Suprapubic skin (tissue), 4 donors: ENCODE results near the gene CBFA2T2. TPM values are rescaled to one million over a fixed set of nuclear protein-coding genes. Genes with fewer than 3 reads are reported as not detected.

Experiments used
- DNase-seq, 2 donors: peaks; one replicate each; pipeline ENCODE4 v3.0.0-alpha.2; 2019; ENCODE audit warnings: low spot score in 2 of 2
- H3K27ac ChIP-seq: fragments of 200-600 bp; sonication (generic); one replicate; pipeline ENCODE4 v1.5.1; 2019
- H3K27me3 ChIP-seq: fragments of 200-600 bp; sonication (generic); one replicate; pipeline ENCODE4 v1.5.1; 2019
- H3K36me3 ChIP-seq: fragments of 200-600 bp; sonication (generic); one replicate; pipeline ENCODE4 v1.5.1; 2019
- H3K4me1 ChIP-seq: fragments of 200-600 bp; sonication (generic); one replicate; pipeline ENCODE4 v1.5.1; 2019
- H3K4me3 ChIP-seq: fragments of 200-600 bp; sonication (generic); one replicate; pipeline ENCODE4 v1.5.1; 2019; ENCODE audit warnings: mild to moderate bottlenecking
- H3K9me3 ChIP-seq: fragments of 200-600 bp; sonication (generic); one replicate; pipeline ENCODE4 v1.5.1; 2019
- CTCF ChIP-seq, 2 donors: fragments of 200-600 bp in 1 of 2; fragments of 450-650 bp in 1 of 2; sonication (generic) in 1 of 2; IDR thresholded peaks; one replicate each; pipeline ENCODE4 v1.5.1; 2016 to 2019; ENCODE audit warnings: antibody characterized with exemption in 2 of 2, mild to moderate bottlenecking in 1 of 2, moderate library complexity in 1 of 2
- EP300 ChIP-seq: sonication (generic); formaldehyde crosslinking; IDR thresholded peaks from one replicate; pipeline ENCODE4 v1.6.1; 2017; ENCODE audit warnings: antibody characterized with exemption
- POLR2A ChIP-seq, 2 donors: fragments of 450-650 bp; IDR thresholded peaks; one replicate each; pipeline ENCODE4 v1.6.1; 2017; ENCODE audit warnings: antibody characterized with exemption in 2 of 2, mild to moderate bottlenecking in 2 of 2, moderate library complexity in 2 of 2
- POLR2AphosphoS5 ChIP-seq, 3 donors: sonication (generic); formaldehyde crosslinking; IDR thresholded peaks; one replicate each; pipeline ENCODE4 v1.6.1; 2017; ENCODE audit warnings: antibody characterized with exemption in 3 of 3
- WGBS: methylation state at CpG from one replicate; pipeline ENCODE4 v1.1.5; 2018; 5-methylcytosine and 5-hydroxymethylcytosine counted together
- total RNA-seq, 4 donors: library from RNA; depleted of rRNA; stranded (reverse); fragments of >200 nt; gene quantifications; one replicate each; pipeline ENCODE4 v1.1.0, GENCODE V29; 2016

The CBFA2T2 gene
- total RNA-seq, 4 donors from 2014 or later = 20.9 to 36.7 (median 26.1) TPM

GRCh38 chr20:33672426-33673113 is 182.7 kb downstream of the CBFA2T2 start:
- no peak for TF ChIP-seq EP300
- H3K27ac ChIP-seq = no peak overlapping the region

GRCh38 chr20:33673114-33673409 is 183.2 kb downstream of the CBFA2T2 start:
- whole genome bisulfite sequencing = 72% methylated on average over 4 of the region's 4 CpGs
- Histone ChIP-seq H3K4me3 (peak overlapping the region; percentile 83), H3K4me1 (peaks cover 64% of the 10 kb centered on the region), H3K36me3 (peaks cover 4% of the 10 kb centered on the region), H3K27me3 (no peaks in the 10 kb centered on the region), H3K9me3 (no peaks in the 10 kb centered on the region), H3K27ac (no peak overlapping the region)
- TF ChIP-seq POLR2A (IDR thresholded peaks at IDR 0.05) = no peak
- no peak for DNase-seq

More at GRCh38 chr20:33672426-33673113, 182.7 kb downstream of the CBFA2T2 start:
- Histone ChIP-seq H3K9me3 (no peaks in the 10 kb centered on the region), H3K4me1 (peaks cover 67% of the 10 kb centered on the region), H3K36me3 (peaks cover 4% of the 10 kb centered on the region), H3K4me3 (peak overlapping the region; percentile 83), H3K27me3 (no peaks in the 10 kb centered on the region)
- no peak for DNase-seq
- WGBS = 74% methylated on average over 16 of the region's 17 CpGs

DNA sequence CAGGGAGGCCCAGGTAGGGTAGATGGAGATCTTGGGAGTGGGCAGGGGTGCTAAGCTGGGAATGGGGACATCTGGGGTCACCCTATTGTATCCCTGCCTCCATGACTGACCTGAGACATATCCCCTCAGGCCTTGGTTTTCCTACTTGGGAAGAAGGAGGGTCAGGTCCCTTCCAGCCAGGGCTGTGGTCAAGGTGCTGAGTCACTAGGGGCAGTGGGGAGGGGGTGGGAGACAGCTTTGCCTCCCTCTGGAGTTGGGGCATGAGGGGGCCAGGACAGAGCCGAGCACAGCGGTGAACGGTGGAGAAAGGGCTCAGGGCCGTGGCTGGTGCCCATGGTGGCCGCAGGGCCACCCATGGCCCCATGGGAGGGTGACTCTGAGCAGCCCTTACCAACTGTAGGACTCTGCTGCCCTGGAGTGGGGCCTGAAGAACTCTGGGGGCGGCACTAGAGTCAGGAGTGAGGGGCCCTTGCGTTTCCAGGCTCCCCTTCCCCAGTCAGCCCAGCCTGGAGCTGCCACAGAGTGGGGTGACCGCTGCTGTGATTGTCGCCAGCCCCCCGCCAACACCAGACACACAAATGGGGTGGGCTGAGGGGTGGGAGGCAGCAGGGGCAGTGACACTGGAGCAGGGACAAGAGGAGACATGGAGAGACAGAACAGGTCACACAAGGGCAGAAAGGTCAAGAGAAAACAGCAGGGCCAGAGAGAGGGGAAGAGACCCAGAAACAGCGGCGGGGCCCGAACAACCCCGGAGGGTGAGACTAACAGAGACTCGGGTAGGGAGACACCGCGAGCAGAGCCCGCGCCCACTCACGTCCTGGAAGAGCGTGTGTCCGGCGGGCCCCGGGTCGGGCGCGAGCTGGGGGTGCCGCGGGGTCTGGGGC is 183.8 kb downstream of the CBFA2T2 start:
- Histone ChIP-seq H3K27me3 (no peaks in the 10 kb centered on the region), H3K9me3 (no peaks in the 10 kb centered on the region), H3K4me3 (peak overlapping the region; percentile 83), H3K36me3 (peaks cover 4% of the 10 kb centered on the region), H3K4me1 (peaks cover 61% of the 10 kb centered on the region), H3K27ac (peak overlapping the region; percentile 91)
- TF ChIP-seq POLR2A (IDR thresholded peaks at IDR 0.05) (no peak), CTCF (IDR thresholded peaks at IDR 0.05) (no peak), POLR2AphosphoS5 (IDR thresholded peaks at IDR 0.05) (no peak), EP300 (no peak)
- 30% methylated on average over 20 of the region's 29 CpGs for WGBS
- DNase-seq = no peak

- H3K4me3 ChIP-seq = peak within 1 kb of the TSS; percentile 83
- peaks cover 4% of the 10 kb centered on the region for H3K36me3 ChIP-seq
- peak; percentile 89 to 90 for DNase-seq
- peak within 1 kb of the TSS; percentile 91 for H3K27ac ChIP-seq
- no peaks in the 10 kb centered on the region for H3K27me3 ChIP-seq
- TF ChIP-seq EP300 (no peak), POLR2A (IDR thresholded peaks at IDR 0.05) (no peak), CTCF (IDR thresholded peaks at IDR 0.05) (no peak)
- WGBS = 11% methylated on average over 23 of the region's 73 CpGs
- H3K9me3 ChIP-seq = no peaks in the 10 kb centered on the region
- H3K4me1 ChIP-seq = peaks cover 57% of the 10 kb centered on the region
Observed at GRCh38 chr20:33674294-33675135, 184.6 kb downstream of the CBFA2T2 start, which contains the start of gene NECAB3. Gene NECAB3, minus strand, starts transcription at chr20:33674428. Its CDS starts 76 bp downstream, at chr20:33674352.

GRCh38 chr20:33675136-33675959 is 185.5 kb downstream of the CBFA2T2 start:
- whole genome bisulfite sequencing = 32% methylated on average over 16 of the region's 16 CpGs
- Histone ChIP-seq H3K9me3 (no peaks in the 10 kb centered on the region), H3K4me3 (peak overlapping the region; percentile 83), H3K4me1 (peaks cover 53% of the 10 kb centered on the region), H3K36me3 (peaks cover 4% of the 10 kb centered on the region), H3K27me3 (no peaks in the 10 kb centered on the region), H3K27ac (peak overlapping the region; percentile 91)
- DNase-seq = no peak
- no peak for TF ChIP-seq POLR2A (IDR thresholded peaks at IDR 0.05)
- TF ChIP-seq CTCF (IDR thresholded peaks at IDR 0.05) = no peak
- no peak for TF ChIP-seq EP300
- peak in 1 of 3 donors; percentile 25 for TF ChIP-seq POLR2AphosphoS5 (IDR thresholded peaks at IDR 0.05)
